Liver (tissue), 9 donors: ENCODE data around the gene NCLN. TPM values are rescaled to one million over a fixed set of nuclear protein-coding genes. Genes with fewer than 3 reads are reported as not detected.

ENCODE experiments used
- DNase-seq: peaks from one replicate; pipeline ENCODE4 v3.0.0-alpha.2; 2017; ENCODE audit warnings: low spot score
- H3K27ac ChIP-seq, 2 donors: one replicate each; pipeline ENCODE4 v1.7.0; 2013; ENCODE audit warnings: inconsistent platforms in 2 of 2, low read length in 2 of 2, control low read depth in 1 of 2, low read depth in 1 of 2, mild to moderate bottlenecking in 1 of 2
- H3K27me3 ChIP-seq, 4 donors: one replicate each; pipeline versions ENCODE4 v1.6.1 to v1.7.0; 2013; ENCODE audit warnings: low read length in 3 of 4, inconsistent platforms in 1 of 4, mild to moderate bottlenecking in 1 of 4, moderate library complexity in 1 of 4; ENCODE audit not compliant: control insufficient read depth in 4 of 4, insufficient read depth in 4 of 4
- H3K36me3 ChIP-seq, 4 donors: one replicate each; pipeline versions ENCODE4 v1.6.1 to v1.7.0; 2013; ENCODE audit warnings: low read length in 3 of 4, mild to moderate bottlenecking in 3 of 4, low read depth in 1 of 4, moderate library complexity in 1 of 4; ENCODE audit not compliant: control insufficient read depth in 4 of 4, insufficient read depth in 3 of 4
- H3K4me1 ChIP-seq, 4 donors: one replicate each; pipeline versions ENCODE4 v1.6.1 to v1.7.0; 2013; ENCODE audit warnings: low read length in 3 of 4, mild to moderate bottlenecking in 3 of 4, moderate library complexity in 1 of 4; ENCODE audit not compliant: control insufficient read depth in 4 of 4, insufficient read depth in 4 of 4
- H3K4me3 ChIP-seq, 3 donors: one replicate each; pipeline versions ENCODE4 v1.6.1 to v1.7.0; 2013; ENCODE audit warnings: low read length in 3 of 3, control low read depth in 1 of 3, low read depth in 1 of 3, mild to moderate bottlenecking in 1 of 3
- H3K9ac ChIP-seq, 2 donors: one replicate each; pipeline ENCODE4 v1.7.0; 2013; ENCODE audit warnings: low read length in 2 of 2, mild to moderate bottlenecking in 2 of 2, moderate library complexity in 2 of 2, control low read depth in 1 of 2, low read depth in 1 of 2
- H3K9me3 ChIP-seq, 4 donors: one replicate each; pipeline versions ENCODE4 v1.6.1 to v1.7.0; 2013; ENCODE audit warnings: low read length in 3 of 4; ENCODE audit not compliant: control insufficient read depth in 4 of 4
- CTCF ChIP-seq: fragments of 150-350 bp; IDR thresholded peaks from 2 replicates; pipeline ENCODE4 v1.5.1; 2017; ENCODE audit warnings: improper control_type of control experiment, low read depth, low read length; ENCODE audit not compliant: missing input control
- EGR1 ChIP-seq, 2 donors: IDR thresholded peaks; 2 replicates each; pipeline ENCODE4 v1.6.1; 2016 to 2018; ENCODE audit warnings: antibody characterized with exemption in 2 of 2, low read depth in 2 of 2
- FOXA1 ChIP-seq: IDR thresholded peaks from 2 replicates; pipeline ENCODE4 v1.6.1; 2016; ENCODE audit warnings: antibody characterized with exemption
- FOXA2 ChIP-seq: IDR thresholded peaks from 2 replicates; pipeline ENCODE4 v1.6.1; 2016; ENCODE audit warnings: antibody characterized with exemption
- GABPA ChIP-seq, 2 donors: IDR thresholded peaks in 1 of 2; conservative IDR thresholded peaks in 1 of 2; 2 replicates each; pipeline ENCODE4 v1.6.1; 2016; ENCODE audit warnings: antibody characterized with exemption in 2 of 2, mild to moderate bottlenecking in 1 of 2, moderate library complexity in 1 of 2
- HNF4A ChIP-seq, 2 donors: conservative IDR thresholded peaks; 2 replicates each; pipeline ENCODE4 v1.6.1; 2016; ENCODE audit warnings: antibody characterized with exemption in 2 of 2, mild to moderate bottlenecking in 2 of 2
- HNF4G ChIP-seq: IDR thresholded peaks from 2 replicates; pipeline ENCODE4 v1.6.1; 2016; ENCODE audit warnings: antibody characterized with exemption
- NR2F2 ChIP-seq: IDR thresholded peaks from 2 replicates; pipeline ENCODE4 v1.6.1; 2016; ENCODE audit warnings: antibody characterized with exemption
- RAD21 ChIP-seq, 2 donors: IDR thresholded peaks; 2 replicates each; pipeline ENCODE4 v1.6.1; 2016; ENCODE audit warnings: antibody characterized with exemption in 2 of 2, mild to moderate bottlenecking in 2 of 2
- RXRA ChIP-seq, 2 donors: IDR thresholded peaks; 2 replicates each; pipeline ENCODE4 v1.6.1; 2017 to 2018; ENCODE audit warnings: antibody characterized with exemption in 2 of 2, mild to moderate bottlenecking in 1 of 2
- SP1 ChIP-seq: IDR thresholded peaks from 2 replicates; pipeline ENCODE4 v1.6.1; 2018; ENCODE audit warnings: antibody characterized with exemption, mild to moderate bottlenecking
- TAF1 ChIP-seq: conservative IDR thresholded peaks from 2 replicates; pipeline ENCODE4 v1.6.1; 2016; ENCODE audit warnings: antibody characterized with exemption, mild to moderate bottlenecking
- YY1 ChIP-seq: IDR thresholded peaks from 2 replicates; pipeline ENCODE4 v1.6.1; 2016; ENCODE audit warnings: antibody characterized with exemption, mild to moderate bottlenecking
- WGBS: extraction: QIAGEN DNeasy Blood & Tissue Kit; methylation state at CpG from one replicate; pipeline ENCODE4 v1.1.7; 2013; 5-methylcytosine and 5-hydroxymethylcytosine counted together
- polyA plus RNA-seq, 2 donors: library from polyadenylated mRNA; stranded (reverse) in 1 of 2; unstranded in 1 of 2; fragments of 200-250 nt in 1 of 2; fragments of >200 nt in 1 of 2; fragmentation: Nextera tagmentation in 1 of 2; extraction: Ambion mirVana in 1 of 2; gene quantifications; one replicate each; pipeline versions ENCODE4 v1.2.1 to v1.2.3, GENCODE V29; 2013 to 2015
- total RNA-seq, 2 donors: library from RNA; depleted of rRNA; stranded (reverse); fragments of >200 nt; gene quantifications; one replicate each; pipeline ENCODE4 v1.2.3, GENCODE V29; 2014
- TF ChIP-seq, protein P1 (sequence below): IDR thresholded peaks from 2 replicates; pipeline ENCODE4 v1.6.1; 2016; ENCODE audit warnings: antibody characterized with exemption
- TF ChIP-seq, protein P2 (sequence below): IDR thresholded peaks from 2 replicates; pipeline ENCODE4 v1.6.1; 2016; ENCODE audit warnings: antibody characterized with exemption, mild to moderate bottlenecking
- TF ChIP-seq, protein P3 (sequence below): IDR thresholded peaks from 2 replicates; pipeline ENCODE4 v1.6.1; 2016; ENCODE audit warnings: antibody characterized with exemption
- TF ChIP-seq, protein P4 (sequence below): IDR thresholded peaks from 2 replicates; pipeline ENCODE4 v1.6.1; 2016; ENCODE audit warnings: antibody characterized with exemption
- donor health status: healthy.
- donor health status: healthy.
- donor health status: healthy.
- donor health status: healthy.
- donor health status: healthy.

The NCLN gene
- total and polyA plus RNA-seq, 4 donors = 29.5 to 50.8 (median 38.4) TPM

DNA sequence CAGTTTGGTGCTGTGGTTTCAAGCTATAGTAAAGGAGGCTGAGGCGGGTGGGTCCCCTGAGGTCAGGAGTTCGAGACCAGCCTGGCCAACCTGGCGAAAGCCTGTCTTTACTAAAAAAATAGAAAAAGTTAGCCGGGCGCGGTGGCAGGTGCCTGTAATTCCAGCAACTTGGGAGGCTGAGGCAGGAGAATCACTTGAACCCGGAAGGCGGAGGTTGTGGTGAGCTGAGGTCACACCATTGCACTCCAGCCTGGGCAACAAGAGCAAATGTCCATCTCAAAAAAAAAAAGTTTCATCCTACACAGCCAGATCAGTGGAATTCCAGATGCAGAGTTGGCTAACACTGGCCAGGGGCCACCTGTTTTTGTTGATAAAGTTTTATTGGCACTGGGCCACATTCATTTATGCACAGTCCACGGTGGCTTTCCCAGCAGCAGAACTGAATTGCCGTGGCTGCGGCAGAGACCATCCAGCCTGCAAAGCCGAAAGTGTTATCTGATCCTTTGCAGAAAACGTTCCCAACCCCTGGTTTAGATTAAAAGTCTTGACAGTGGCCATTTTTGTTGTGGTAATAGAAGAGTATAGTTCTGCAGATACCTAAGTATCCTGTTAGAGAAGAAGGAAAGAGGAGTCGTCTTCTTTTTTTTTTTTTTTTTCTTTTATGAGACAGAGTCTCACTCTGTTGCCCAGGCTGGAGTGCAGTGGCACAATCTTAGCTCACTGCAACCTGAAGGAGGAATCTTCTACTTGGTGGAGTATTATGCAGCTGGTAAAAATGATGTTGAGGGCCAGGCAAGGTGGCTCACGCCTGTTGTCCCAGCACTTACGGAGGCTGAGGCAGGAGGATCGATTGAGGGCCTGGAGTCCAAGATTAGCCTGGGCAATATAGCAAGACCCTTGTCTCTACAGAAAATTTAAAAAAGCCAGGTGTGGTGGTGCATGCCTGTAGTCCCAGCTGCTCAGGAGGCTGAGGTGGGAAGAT is 8.7 kb downstream of the NCLN start:
- no peak for TF ChIP-seq GABPA (IDR thresholded peaks at IDR 0.05 in 1 of 2, conservative IDR thresholded peaks at IDR 0.05 in 1 of 2)
- TF ChIP-seq EGR1 (IDR thresholded peaks at IDR 0.05; ENCODE audit: low read depth in 2 of 2) = no peak
- Histone ChIP-seq H3K27ac (no peak overlapping the region), H3K9me3 (no peaks in the 10 kb centered on the region), H3K4me3 (no peak overlapping the region), H3K27me3 (no peaks in the 10 kb centered on the region), H3K36me3 (peaks cover 0 to 17% (median 2%) of the 10 kb centered on the region in 4 donors), H3K9ac (no peak overlapping the region), H3K4me1 (no peaks in the 10 kb centered on the region)
- 92% methylated on average over 17 of the region's 17 CpGs for WGBS
- DNase-seq = peak; percentile 64

- H3K27me3 ChIP-seq = no peaks in the 10 kb centered on the region
- H3K36me3 ChIP-seq = peaks cover 0 to 20% (median 2%) of the 10 kb centered on the region in 4 donors
- H3K4me3 ChIP-seq = no peak overlapping the region
- no peak overlapping the region for H3K9ac ChIP-seq
- no peaks in the 10 kb centered on the region for H3K9me3 ChIP-seq
- no peak overlapping the region for H3K27ac ChIP-seq
- no peaks in the 10 kb centered on the region for H3K4me1 ChIP-seq
- no peak for DNase-seq
- TF ChIP-seq FOXA1 = no peak
- TF ChIP-seq NR2F2 = no peak
- no peak for TF ChIP-seq YY1
- no peak for TF ChIP-seq RXRA (IDR thresholded peaks at IDR 0.05)
- TF ChIP-seq RAD21 (IDR thresholded peaks at IDR 0.05) = no peak
- no peak for TF ChIP-seq SP1
- 95% methylated on average over 42 of the region's 42 CpGs for WGBS
These were observed 10.6 kb downstream of the NCLN start for GRCh38 chr19:3196064-3196932.

GRCh38 chr19:3196933-3197205 is 11.1 kb downstream of the NCLN start:
- no peak for DNase-seq
- Histone ChIP-seq H3K36me3 (peaks cover 2 to 20% (median 2%) of the 10 kb centered on the region in 4 donors), H3K9ac (no peak overlapping the region), H3K9me3 (no peaks in the 10 kb centered on the region), H3K27ac (no peak overlapping the region), H3K27me3 (no peaks in the 10 kb centered on the region), H3K4me1 (no peaks in the 10 kb centered on the region), H3K4me3 (no peak overlapping the region)
- TF ChIP-seq NR2F2 (no peak), FOXA1 (no peak), TAF1 (no peak), RAD21 (IDR thresholded peaks at IDR 0.05) (no peak), GABPA (IDR thresholded peaks at IDR 0.05 in 1 of 2, conservative IDR thresholded peaks at IDR 0.05 in 1 of 2) (no peak), YY1 (no peak), HNF4A (conservative IDR thresholded peaks at IDR 0.05) (no peak), EGR1 (IDR thresholded peaks at IDR 0.05; ENCODE audit: low read depth in 2 of 2) (no peak), HNF4G (no peak), SP1 (no peak), RXRA (IDR thresholded peaks at IDR 0.05) (no peak), FOXA2 (no peak), CTCF (no peak)
- TF ChIP-seq, protein P1, sequence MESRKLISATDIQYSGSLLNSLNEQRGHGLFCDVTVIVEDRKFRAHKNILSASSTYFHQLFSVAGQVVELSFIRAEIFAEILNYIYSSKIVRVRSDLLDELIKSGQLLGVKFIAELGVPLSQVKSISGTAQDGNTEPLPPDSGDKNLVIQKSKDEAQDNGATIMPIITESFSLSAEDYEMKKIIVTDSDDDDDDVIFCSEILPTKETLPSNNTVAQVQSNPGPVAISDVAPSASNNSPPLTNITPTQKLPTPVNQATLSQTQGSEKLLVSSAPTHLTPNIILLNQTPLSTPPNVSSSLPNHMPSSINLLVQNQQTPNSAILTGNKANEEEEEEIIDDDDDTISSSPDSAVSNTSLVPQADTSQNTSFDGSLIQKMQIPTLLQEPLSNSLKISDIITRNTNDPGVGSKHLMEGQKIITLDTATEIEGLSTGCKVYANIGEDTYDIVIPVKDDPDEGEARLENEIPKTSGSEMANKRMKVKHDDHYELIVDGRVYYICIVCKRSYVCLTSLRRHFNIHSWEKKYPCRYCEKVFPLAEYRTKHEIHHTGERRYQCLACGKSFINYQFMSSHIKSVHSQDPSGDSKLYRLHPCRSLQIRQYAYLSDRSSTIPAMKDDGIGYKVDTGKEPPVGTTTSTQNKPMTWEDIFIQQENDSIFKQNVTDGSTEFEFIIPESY = no peak
- TF ChIP-seq, protein P2, sequence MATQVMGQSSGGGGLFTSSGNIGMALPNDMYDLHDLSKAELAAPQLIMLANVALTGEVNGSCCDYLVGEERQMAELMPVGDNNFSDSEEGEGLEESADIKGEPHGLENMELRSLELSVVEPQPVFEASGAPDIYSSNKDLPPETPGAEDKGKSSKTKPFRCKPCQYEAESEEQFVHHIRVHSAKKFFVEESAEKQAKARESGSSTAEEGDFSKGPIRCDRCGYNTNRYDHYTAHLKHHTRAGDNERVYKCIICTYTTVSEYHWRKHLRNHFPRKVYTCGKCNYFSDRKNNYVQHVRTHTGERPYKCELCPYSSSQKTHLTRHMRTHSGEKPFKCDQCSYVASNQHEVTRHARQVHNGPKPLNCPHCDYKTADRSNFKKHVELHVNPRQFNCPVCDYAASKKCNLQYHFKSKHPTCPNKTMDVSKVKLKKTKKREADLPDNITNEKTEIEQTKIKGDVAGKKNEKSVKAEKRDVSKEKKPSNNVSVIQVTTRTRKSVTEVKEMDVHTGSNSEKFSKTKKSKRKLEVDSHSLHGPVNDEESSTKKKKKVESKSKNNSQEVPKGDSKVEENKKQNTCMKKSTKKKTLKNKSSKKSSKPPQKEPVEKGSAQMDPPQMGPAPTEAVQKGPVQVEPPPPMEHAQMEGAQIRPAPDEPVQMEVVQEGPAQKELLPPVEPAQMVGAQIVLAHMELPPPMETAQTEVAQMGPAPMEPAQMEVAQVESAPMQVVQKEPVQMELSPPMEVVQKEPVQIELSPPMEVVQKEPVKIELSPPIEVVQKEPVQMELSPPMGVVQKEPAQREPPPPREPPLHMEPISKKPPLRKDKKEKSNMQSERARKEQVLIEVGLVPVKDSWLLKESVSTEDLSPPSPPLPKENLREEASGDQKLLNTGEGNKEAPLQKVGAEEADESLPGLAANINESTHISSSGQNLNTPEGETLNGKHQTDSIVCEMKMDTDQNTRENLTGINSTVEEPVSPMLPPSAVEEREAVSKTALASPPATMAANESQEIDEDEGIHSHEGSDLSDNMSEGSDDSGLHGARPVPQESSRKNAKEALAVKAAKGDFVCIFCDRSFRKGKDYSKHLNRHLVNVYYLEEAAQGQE = no peak
- TF ChIP-seq, protein P3, sequence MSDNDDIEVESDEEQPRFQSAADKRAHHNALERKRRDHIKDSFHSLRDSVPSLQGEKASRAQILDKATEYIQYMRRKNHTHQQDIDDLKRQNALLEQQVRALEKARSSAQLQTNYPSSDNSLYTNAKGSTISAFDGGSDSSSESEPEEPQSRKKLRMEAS = no peak
- TF ChIP-seq, protein P4, sequence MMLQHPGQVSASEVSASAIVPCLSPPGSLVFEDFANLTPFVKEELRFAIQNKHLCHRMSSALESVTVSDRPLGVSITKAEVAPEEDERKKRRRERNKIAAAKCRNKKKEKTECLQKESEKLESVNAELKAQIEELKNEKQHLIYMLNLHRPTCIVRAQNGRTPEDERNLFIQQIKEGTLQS = no peak
- WGBS = 96% methylated on average over 14 of the region's 14 CpGs
